ENCODE results near the gene GP1BA. TPM values are rescaled to one million over a fixed set of nuclear protein-coding genes. Genes with fewer than 3 reads are reported as not detected.
A peak's percentile ranks its signal among the peaks of the same experiment; 100 is the strongest.

Gene GP1BA
- total and polyA plus RNA-seq, 2 of the 8 experiments (the other 6 are each of a cell fraction or from before 2014, with no cell fraction given), result not detected

- WGBS, 2 experiments (ENCODE audit: extremely low coverage in 1 of 2, insufficient coverage in 1 of 2, insufficient read length in 1 of 2, insufficient replicate concordance in 2 of 2, low coverage in 1 of 2, low lambda C conversion rate in 2 of 2, missing lambda C conversion rate in 1 of 2), result 1% methylated on average over 38 of the region's 56 CpGs; no CpG with 5 or more reads in 1 of the 2 experiments
- DNase-seq (ENCODE audit: low read depth in 1 of 2, low spot score in 2 of 2), result peak in 1 of 2 experiments; percentile 74
- peaks cover 6 to 38% (median 25%) of the 10 kb centered on the region in 4 experiments for H3K36me3 ChIP-seq (ENCODE audit: control insufficient read depth in 2 of 4, insufficient read depth in 4 of 4, low read length in 3 of 4)
- peak overlapping the region; percentile 93 for H3K27ac ChIP-seq (ENCODE audit: low read depth, low read length)
- peak overlapping the region; percentile 87 to 95 for H3K4me2 ChIP-seq (ENCODE audit: insufficient read depth in 1 of 2, low read depth in 2 of 2, low read length in 2 of 2)
- H3K4me1 ChIP-seq (replicated peaks in 1 of 4; ENCODE audit: control insufficient read depth in 3 of 4, insufficient read depth in 4 of 4, low read length in 3 of 4), result peaks cover 4 to 17% (median 10%) of the 10 kb centered on the region in 4 experiments
- no peak for FAIRE-seq
- H3K9ac ChIP-seq (replicated peaks in 1 of 4; ENCODE audit: extremely low read depth in 1 of 4, low read depth in 3 of 4, low read length in 3 of 4), result peak overlapping the region; percentile 78 to 99 (median 94)
- H2BK15ac ChIP-seq (ENCODE audit: low read length), result no peak overlapping the region; the same call in 1 of the 2 replicates
- no peak overlapping the region for H3K23ac ChIP-seq (ENCODE audit: insufficient read length)
- POLR2A ChIA-PET (ENCODE audit: partially characterized antibody), result interaction anchor here (0.6 to 32.4 kb wide), 19 partner anchors 0 to 218 kb away, joined by 3 to 987 read pairs (median 8); partner anchors contain the start of genes C17orf107, CAMTA2, ENO3 and GP1BA
- H4K91ac ChIP-seq (replicated peaks; ENCODE audit: insufficient read length, low read length), result peak overlapping the region; percentile 99
- peak overlapping the region; percentile 87 to 99 (median 96) for H3K4me3 ChIP-seq (ENCODE audit: extremely low read depth in 1 of 4, insufficient read depth in 2 of 4, low read depth in 3 of 4, low read length in 4 of 4)
- H4K20me1 ChIP-seq (replicated peaks in 1 of 2; ENCODE audit: control insufficient read depth in 1 of 2, insufficient read depth in 2 of 2, low read length in 2 of 2), result peaks cover 16 to 20% of the 10 kb centered on the region in 2 experiments
- H4K8ac ChIP-seq (ENCODE audit: extremely low read depth, insufficient read depth, low read length), result peak overlapping the region; percentile 96
- peaks cover 8 to 43% of the 10 kb centered on the region in 2 experiments for H3K79me2 ChIP-seq (ENCODE audit: control insufficient read depth in 1 of 2, insufficient read depth in 2 of 2, low read length in 2 of 2)
- peak overlapping the region; percentile 98 for H3K56ac ChIP-seq (replicated peaks; ENCODE audit: insufficient read length, low read depth, low read length)
- no peak overlapping the region for H2AFZ ChIP-seq (ENCODE audit: low read length)
- peaks cover 18% of the 10 kb centered on the region for H3K23me2 ChIP-seq (ENCODE audit: low read depth, low read length)
- no peaks in the 10 kb centered on the region for H3K27me3 ChIP-seq (replicated peaks in 1 of 4; ENCODE audit: control insufficient read depth in 3 of 4, extremely low read depth in 1 of 4, insufficient read depth in 3 of 4, low read length in 3 of 4)
- H2AK5ac ChIP-seq (ENCODE audit: low read depth, low read length), result peak overlapping the region; percentile 53; the same call in 1 of the 2 replicates
- peak overlapping the region; percentile 99 for H3K18ac ChIP-seq (ENCODE audit: extremely low read depth, low read length)
- H3K79me1 ChIP-seq (ENCODE audit: low read depth, low read length), result 0 out of 2 replicates have a peak, but pooled peaks cover 2% of the 10 kb centered on the region
- H3K14ac ChIP-seq (ENCODE audit: insufficient read length), result no peak overlapping the region
- peak overlapping the region; percentile 97 for H4K5ac ChIP-seq (ENCODE audit: insufficient read length, low read depth, low read length)
- no peak overlapping the region for H2BK12ac ChIP-seq (ENCODE audit: low read depth, low read length)
- no peaks in the 10 kb centered on the region for H3K9me3 ChIP-seq (ENCODE audit: insufficient read depth in 2 of 2, low read depth in 1 of 2, low read length in 1 of 2)
- CTCF ChIA-PET (ENCODE audit: partially characterized antibody), result interaction anchor here (0.7 to 1.0 kb wide), 4 partner anchors 12 to 38 kb away, joined by 3 read pairs; no protein-coding TSS in a partner anchor
- H2BK20ac ChIP-seq (ENCODE audit: low read length), result no peak overlapping the region
- H2BK120ac ChIP-seq (replicated peaks; ENCODE audit: low read depth, low read length), result no peak overlapping the region
- peak overlapping the region; percentile 98 for H2BK5ac ChIP-seq (ENCODE audit: low read depth, low read length)
- H3K4ac ChIP-seq (replicated peaks; ENCODE audit: insufficient read length, low read depth, low read length), result peak overlapping the region; percentile 96
- no peak for TF ChIP-seq EZH2 (IDR thresholded peaks at IDR 0.05; ENCODE audit: low read depth, low read length, severe bottlenecking)
- TF ChIP-seq POLR2AphosphoS5 (IDR thresholded peaks at IDR 0.05; ENCODE audit: low read depth, low read length), result peak; percentile 76
- 0 out of 2 replicates have a peak, but pooled peaks have one; percentile 31 for TF ChIP-seq EGR1 (IDR thresholded peaks at IDR 0.05; ENCODE audit: borderline replicate concordance, low read depth, low read length)
- no peak for TF ChIP-seq CHD2 (IDR thresholded peaks at IDR 0.05; ENCODE audit: low read length)
- peak; percentile 42 for TF ChIP-seq TAF7 (optimal IDR thresholded peaks at IDR 0.05; ENCODE audit: borderline replicate concordance, low read depth, low read length)
- TF ChIP-seq PHF8 (conservative IDR thresholded peaks at IDR 0.05; ENCODE audit: low read depth, low read length), result peak; percentile 17; the same call in 1 of the 2 replicates
- TF ChIP-seq, protein P1, sequence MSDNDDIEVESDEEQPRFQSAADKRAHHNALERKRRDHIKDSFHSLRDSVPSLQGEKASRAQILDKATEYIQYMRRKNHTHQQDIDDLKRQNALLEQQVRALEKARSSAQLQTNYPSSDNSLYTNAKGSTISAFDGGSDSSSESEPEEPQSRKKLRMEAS (IDR thresholded peaks at IDR 0.05), result 0 out of 2 replicates have a peak, but pooled peaks have one; percentile 29
- TF ChIP-seq POLR2A (IDR thresholded peaks at IDR 0.05; ENCODE audit: control extremely low read depth in 1 of 2, low read depth in 2 of 2, low read length in 2 of 2), result peak; percentile 61 to 66; a peak in 2 of 3 replicates
- TF ChIP-seq ATF2 (IDR thresholded peaks at IDR 0.05; ENCODE audit: low read length), result peak; percentile 71; the same call in 1 of the 2 replicates
These were observed 15.5 kb downstream of the GP1BA start for GRCh38 chr17:4947411-4948165.
